GM10266 (cell line): ENCODE data around the gene PIGL.

Experiments used
- DNase-seq: peaks from one replicate; pipeline ENCODE4 v3.0.0; 2012; ENCODE audit errors: extremely low spot score
- TF ChIP-seq, protein P1 (sequence below): IDR thresholded peaks from 2 replicates; pipeline ENCODE4 v1.5.1; 2012; ENCODE audit warnings: mild to moderate bottlenecking, low read depth; ENCODE audit not compliant: control insufficient read depth, insufficient read depth; ENCODE audit errors: missing control alignments

Gene PIGL

DNA sequence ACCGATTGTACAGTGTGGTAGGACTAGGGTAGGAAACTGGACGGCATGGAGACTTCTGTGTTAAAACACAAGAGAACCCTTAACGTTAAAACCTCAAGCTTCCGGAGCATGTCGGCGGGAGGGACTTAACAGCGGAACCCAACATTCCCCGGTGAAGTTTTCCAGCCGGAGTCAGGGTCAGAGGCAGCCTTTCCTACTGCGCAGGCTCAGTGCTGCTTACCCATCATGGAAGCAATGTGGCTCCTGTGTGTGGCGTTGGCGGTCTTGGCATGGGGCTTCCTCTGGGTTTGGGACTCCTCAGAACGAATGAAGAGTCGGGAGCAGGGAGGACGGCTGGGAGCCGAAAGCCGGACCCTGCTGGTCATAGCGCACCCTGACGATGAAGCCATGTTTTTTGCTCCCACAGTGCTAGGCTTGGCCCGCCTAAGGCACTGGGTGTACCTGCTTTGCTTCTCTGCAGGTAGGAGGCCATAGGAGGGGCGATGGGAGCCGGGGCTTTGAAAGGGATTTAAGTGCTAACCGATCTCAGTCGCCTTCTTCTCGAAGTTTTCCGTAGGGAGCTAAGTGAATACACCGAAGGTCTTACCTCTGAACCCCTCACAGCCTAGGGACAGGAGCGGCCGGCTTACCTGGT, at the start of gene PIGL:
TSS of gene PIGL (plus strand) at position 209 of the 634 bp plus-strand sequence. CDS start at position 226, 17 bp downstream.
- TF ChIP-seq, protein P1, sequence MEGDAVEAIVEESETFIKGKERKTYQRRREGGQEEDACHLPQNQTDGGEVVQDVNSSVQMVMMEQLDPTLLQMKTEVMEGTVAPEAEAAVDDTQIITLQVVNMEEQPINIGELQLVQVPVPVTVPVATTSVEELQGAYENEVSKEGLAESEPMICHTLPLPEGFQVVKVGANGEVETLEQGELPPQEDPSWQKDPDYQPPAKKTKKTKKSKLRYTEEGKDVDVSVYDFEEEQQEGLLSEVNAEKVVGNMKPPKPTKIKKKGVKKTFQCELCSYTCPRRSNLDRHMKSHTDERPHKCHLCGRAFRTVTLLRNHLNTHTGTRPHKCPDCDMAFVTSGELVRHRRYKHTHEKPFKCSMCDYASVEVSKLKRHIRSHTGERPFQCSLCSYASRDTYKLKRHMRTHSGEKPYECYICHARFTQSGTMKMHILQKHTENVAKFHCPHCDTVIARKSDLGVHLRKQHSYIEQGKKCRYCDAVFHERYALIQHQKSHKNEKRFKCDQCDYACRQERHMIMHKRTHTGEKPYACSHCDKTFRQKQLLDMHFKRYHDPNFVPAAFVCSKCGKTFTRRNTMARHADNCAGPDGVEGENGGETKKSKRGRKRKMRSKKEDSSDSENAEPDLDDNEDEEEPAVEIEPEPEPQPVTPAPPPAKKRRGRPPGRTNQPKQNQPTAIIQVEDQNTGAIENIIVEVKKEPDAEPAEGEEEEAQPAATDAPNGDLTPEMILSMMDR = no peak

DNA sequence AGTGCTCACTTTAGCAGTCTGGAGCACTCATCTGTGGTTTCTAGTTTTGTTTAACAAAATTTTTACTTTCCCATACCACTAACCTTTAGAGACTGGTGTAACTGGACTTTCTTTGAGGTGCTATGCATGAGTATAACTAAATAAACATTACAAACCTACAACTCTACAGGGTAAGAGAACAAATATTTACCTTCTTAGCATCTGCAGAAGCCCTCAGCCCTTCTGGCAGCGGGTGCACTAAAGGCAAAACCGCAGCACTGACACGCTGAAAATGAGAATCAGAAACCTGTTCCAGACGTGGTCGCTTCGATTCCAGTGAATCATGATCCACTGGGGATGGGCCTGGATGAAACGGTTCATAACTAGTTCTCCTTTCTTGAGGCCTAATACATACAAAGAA, 45.4 kb upstream of the PIGL start:
- no peak for DNase-seq
- TF ChIP-seq, protein P1 = no peak

More for the DNA sequence above, at the start of gene PIGL:
- peak; percentile 83 for DNase-seq

DNA sequence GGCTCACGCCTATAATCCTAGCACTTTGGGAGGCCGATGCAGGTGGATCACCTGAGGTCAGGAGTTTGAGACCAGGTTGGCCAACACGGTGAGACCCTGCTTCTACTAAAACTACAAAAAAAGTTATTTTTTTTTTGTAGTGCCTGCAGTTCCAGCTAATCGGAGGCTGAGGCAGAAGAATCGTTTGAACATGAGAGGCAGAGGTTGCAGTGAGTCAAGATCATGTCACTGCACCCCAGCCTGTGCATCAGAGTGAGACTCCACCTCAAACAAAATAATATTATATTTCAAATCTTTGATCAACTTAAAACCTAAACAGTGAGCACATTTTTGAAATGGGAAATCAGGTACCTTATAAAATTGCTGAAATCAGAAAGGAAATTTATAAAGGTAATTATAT, 38.2 kb upstream of the PIGL start:
- TF ChIP-seq, protein P1 = no peak
- no peak for DNase-seq

DNA sequence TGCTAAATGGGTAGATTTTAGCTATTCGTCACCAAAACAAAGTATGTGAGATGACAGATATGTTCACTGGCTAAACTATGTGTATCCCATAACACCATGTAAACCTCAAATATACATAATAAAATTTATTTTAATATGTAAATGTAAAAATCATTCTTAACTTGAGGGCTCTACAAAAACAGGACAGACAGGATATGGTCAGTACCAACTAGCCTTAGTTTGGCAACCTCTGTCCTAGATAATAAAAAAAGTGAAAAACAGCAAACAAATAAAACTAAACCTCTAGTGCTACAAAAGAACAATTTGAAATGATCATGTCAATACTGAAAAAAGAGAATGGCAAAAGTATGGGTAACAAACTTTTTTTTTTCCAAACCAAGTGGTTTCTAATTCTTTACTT, 35.4 kb upstream of the PIGL start:
- DNase-seq = no peak
- TF ChIP-seq, protein P1 = no peak

DNA sequence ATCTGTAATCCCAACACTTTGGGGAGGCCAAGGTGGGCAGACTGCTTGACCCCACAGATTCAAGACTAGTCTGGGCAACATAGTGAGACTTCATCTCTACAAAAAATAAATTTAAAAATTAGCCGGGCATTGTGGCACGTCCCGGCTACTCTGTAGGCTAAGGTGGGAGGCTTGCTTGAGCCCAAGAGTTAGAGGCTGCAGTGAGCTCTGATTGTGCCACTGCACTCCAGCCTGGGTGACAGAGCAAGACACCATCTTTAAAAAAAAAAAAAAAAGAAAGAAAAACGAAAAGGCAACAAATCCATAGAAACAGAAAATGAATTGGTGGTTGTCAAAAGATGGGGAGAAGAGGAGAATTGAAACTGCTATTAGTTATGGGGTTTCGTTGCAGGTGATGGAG, 29.4 kb upstream of the PIGL start:
- TF ChIP-seq, protein P1 = no peak
- no peak for DNase-seq

DNA sequence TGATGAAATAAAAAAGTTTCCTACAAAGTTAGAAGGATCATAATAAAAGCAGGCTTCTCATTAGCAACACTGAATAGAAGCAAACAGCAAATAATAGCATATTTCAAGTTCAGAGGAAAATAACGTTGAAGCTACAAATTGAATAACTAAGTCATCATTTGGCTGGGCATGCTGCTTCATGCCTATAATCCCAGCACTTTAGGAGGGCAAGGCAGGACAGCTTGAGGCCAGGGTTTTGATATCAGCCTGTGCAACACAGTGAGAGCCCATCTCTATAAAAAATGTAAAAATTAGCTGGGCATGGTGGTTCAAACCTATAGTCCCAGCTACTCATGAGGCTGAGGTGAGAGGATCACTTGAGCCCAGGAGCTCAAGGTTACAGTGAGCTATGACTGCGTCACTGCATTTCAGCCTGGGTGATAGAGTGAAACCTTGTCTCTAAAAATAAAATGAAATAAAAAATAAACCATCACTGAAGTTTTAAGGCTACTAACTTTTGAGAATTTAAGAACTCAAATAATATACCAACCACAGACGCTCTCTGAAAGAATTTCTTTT, 27.1 kb upstream of the PIGL start:
- TF ChIP-seq, protein P1 = no peak
- no peak for DNase-seq

DNA sequence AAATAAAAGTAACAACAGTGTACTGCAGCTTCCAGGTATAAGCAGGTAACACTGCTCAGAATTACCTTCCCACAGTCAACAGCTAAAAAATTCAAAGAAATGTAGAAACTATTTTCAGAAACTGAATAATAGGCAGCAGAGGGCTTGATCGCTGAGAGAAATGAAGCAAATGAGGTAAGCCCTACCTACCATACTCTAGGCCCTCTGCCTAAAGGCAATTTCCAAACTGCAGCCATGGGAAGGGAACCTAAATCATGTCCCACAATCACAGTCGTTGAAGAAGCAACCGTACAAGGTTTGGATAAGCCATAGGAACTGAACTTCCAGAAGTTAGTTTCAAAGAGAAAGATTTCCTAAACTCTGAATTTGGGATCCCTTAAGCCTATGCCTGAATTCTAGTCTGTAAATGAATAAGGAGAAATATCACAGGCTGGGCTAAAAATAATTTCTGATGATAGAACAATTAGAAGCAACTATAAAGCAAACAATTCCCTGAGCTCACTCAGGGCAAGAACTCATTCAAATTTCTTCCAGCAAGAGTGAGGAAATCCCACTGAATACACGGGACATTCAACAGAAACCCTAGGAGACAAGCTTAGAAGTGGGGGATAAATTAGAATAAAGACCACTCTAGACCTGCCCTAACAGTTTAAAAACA, 26.2 kb upstream of the PIGL start:
- DNase-seq = no peak
- TF ChIP-seq, protein P1 = no peak
